NCI-H2227 treated with DMSO at 0.1 percent for 48 hours (cell line): Measurements from ENCODE around the gene POGK.
"Not testable (repeated sequence)": the region's sequence is repeated elsewhere in the genome, so short reads cannot be mapped to it uniquely, and the experiment has no call there.

ENCODE experiments used
- DNase-seq: peaks from one replicate; lab custom pipeline; 2025; lab: John Stamatoyannopoulos, UW

The POGK gene

DNA sequence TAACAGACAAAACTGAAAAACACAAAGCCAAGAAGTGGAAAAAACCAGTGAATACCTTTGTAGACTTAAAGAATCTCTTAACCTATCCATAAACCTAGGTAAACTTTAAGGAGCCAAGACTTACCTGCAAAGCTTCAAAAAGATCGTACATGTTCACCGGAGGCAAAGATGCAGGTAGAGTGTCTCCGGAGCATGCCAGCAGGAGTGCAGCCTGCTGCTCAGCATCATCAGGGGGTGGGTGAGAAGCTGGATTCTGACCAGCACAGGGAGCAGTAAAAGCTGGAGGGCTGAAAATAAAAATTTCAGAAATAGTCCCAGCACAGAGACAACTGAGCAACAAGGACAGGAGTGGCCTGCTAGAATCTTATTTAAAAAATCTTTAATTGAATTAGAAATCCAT lies 18.7 kb downstream of the POGK start:
- DNase-seq: no peak

DNA sequence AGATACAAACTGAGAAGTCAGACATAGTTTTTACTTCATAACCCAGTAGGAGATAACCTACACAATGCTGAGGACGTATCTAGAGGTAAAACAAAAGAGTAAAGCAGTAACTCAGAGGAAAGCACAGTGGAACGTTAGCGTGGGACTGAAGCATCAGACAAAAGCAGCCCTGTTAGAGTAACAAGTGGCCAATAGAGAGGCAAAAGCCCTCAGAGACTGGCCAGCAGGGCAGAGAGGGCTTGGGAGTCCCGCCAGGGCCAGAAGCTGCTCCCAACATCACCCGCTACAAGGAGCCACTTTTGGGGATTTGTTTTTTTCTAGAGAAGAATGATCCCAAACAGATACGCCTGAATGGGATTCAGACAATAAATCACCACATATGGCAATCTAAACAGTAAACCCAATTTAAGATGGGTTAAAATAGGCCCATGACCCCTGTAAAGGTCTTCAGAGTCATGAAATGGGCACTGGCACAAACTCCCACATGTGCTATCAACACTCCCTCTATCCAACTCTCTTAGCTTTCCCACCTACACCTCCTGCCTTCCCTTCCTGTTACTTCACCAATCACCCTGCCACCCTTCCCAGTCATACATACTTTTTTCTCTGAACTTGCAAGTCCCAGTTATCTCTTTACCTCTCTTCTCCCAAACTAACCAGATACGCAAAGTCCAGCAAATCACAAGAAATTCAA lies 19.6 kb downstream of the POGK start:
- no peak for DNase-seq

DNA sequence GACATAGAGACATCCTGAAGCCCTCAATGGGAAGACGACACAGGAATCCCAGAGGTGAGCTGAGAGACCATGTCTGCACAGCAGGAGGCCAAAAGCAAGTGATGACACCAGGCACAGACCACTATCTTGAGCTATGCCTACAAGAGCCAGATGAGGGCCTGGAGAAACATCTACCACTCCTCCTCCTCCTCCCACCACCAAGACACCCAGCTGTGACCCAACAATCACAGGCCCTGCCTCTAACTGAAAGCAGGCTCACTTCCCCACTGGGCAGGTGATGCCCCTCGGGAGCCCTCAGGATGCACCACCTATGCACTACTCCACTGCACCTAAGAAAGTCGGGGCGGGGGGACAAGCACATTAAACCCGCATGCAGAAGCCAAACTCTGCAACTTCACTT lies 20.3 kb downstream of the POGK start:
- no peak for DNase-seq

DNA sequence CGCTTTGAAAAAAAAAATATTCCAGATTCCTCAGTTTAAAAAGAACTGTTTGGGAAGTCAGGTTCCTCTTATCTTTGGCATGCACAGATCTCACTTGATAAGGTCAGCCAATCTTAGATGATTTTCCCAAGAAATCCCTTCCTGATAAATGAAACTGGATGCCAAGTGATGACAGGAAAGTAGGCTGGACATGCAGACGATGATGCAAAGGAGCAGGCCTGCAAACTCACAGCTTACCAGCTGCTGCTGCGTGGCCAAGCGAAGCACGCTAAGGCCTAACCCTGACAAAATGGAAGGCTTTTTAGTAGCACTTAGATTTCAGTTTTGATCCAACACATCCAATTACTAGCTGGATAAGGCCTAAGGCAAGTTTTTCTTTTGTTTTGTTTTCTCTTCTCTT lies 26.7 kb downstream of the POGK start:
- DNase-seq: no peak

DNA sequence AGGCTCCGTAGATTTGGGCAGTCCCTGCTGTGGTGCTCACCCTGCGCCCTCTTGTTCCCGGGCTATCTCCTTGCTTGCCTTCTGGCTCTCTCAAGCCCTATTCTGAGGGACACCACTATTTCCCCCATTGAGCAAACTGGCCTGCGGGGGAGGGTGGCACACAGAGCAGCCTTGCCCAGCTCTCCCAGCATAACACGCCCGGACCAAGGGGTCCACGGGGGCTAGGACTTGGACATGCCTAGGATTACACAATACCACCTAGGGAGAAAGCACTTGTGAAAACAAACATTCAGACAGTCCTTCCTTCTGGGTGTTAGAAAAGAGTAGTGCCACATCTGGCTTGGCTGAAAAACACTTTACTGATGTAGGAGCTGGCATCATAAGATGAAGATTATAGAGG lies 29.4 kb downstream of the POGK start:
- DNase-seq: no peak

DNA sequence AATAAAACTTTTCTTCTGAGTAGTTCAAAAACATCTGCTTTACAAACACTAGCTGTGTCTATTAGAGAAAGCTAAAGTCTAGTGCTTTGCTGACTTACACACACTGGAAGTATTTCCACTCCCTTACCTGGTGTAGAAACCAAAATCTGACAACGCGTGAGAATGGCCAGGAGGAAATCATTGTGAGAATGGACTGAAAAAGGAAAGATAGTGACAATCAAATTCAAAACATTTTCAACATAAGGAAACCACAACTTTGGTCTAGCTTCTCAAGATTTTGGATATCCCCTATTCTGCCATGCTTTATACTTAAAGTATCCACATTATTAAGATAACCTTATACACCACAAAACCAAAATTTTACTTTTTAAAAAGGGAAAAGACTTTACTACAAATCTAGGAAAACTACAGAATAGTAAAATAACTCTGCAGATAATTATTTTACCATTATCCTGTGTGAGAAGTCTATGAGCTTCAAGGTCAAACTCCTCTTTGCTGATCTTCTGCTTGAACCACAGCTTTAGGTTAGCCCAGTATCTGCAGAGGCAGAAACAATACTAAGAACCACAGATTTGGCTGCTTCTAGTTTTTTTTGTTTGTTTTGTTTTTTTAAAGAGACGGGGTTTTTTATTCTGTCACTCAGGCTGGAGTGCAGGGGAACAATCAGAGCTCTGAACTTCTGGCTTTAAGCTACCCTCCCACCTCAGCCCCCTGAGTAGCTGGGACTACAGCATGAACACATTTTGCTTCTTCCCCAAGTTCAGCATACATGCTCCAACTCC lies 30.2 kb downstream of the POGK start:
- DNase-seq: no peak

DNA sequence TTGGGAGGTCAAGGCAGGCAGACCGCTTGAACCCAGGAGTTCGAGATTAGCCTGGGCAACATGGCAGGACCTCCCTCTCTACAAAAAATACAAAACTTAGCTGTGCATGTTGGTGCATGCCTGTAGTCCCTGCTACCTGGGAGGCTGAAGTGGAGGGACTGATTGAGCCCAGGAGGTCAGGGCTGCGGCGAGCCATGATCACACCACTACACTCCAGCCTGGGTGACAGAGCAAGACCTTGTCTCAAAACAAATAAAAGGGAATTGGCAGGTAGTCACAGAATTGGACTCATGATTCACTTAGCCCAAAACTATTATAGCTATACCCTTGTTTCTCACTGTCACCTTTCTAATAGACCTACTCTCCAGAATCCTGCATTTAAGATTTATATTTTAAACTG lies 31.3 kb downstream of the POGK start:
- DNase-seq: no peak

DNA sequence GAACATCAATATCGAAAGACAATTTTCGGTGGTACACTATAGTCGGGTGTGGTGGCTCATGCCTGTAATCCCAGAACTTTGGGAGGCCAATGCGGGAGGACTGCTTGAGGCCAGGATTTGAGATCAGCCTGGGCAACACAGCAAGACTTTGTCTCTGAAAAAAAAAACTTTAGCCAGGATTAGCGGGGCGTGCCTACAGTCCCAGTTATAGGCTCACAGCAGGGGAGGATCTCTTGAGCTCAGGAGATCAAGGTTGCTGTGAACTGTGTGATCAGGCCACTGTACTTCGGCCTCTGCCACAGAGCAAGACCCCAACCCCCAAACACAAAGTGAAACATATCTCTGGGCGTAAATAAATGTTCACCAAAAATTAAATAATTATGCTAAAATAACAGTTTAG lies 35.2 kb downstream of the POGK start:
- no peak for DNase-seq

DNA sequence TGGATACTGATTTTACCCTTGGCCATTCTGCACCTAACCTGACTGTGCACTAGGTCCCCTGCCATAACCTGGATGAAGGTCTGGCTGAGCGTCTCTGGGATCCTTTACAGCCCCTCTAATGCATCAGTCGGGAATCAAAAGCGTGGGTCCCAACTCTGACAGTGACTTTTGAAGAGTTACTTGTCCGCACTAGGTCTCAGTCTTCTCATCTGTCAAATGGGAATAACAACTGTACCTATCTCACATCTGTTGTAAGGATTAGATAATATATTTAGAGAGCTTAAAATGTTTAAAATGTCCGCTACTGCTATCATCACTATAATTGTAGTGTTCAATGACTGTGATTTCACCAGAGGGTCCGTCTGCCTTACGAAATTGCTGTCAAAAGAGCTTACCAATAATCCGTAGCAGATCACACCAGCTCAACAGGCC lies 36.0 kb downstream of the POGK start:
- DNase-seq: no peak

DNA sequence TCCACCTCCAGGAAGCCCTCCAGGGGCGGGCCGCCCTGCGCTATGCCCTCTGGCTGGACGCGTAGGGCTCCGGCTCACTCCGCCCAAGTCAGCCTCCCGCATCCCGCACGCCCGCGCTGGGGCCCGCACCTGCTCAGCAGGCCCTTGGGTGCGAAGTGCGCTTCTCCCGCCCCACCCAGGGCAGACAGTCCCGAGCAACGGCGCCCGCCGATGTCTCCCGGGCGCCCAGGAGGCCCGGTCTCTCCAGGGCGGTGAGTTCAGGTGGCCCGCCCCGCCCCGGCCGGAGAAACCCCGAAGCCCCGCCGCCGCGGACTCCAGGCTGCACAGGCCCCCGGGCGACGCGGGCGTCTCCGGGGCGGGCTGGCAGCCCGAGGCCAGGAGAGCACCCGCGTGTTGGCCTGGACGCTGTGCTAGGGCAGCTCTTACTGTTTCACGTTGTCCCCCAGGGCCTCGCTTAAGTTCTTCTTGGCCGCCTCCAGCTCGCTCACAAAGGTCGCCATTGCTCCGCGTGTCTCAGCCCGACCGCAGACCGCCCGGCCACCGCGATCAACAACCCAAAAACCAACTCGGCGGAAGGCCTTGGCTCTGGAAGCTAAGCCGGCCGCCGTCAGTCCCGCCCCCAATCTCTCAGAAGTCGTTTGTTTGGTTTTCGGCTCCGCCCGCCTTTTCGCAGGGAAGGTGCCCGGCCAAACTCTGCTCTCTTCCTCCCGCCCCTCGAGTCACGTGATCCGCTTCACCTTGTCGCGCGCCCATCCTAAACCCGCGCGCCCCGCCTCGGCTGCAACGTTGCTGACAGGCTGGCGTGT lies 36.7 kb downstream of the POGK start, which contains the start of gene TADA1:
TADA1 (minus strand) TSS at position 531 of the 806 bp plus-strand sequence; CDS start at position 500, 31 bp downstream.
- peak; percentile 99 for DNase-seq

DNA sequence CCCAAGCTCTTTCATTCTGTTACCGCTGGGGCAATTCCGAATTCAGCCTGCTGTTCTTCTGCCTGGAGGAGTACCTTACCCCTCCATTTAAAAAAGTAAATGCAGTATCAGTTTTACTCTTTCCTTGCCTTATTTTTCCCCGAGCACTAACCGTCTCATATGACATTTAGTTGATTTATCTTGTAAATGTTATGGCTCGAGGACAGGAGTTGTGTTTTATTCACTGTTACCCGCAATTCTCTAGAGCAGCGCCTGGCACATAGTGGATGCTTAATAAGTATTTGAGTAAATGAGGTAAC lies 37.2 kb downstream of the POGK start:
- no peak for DNase-seq

DNA sequence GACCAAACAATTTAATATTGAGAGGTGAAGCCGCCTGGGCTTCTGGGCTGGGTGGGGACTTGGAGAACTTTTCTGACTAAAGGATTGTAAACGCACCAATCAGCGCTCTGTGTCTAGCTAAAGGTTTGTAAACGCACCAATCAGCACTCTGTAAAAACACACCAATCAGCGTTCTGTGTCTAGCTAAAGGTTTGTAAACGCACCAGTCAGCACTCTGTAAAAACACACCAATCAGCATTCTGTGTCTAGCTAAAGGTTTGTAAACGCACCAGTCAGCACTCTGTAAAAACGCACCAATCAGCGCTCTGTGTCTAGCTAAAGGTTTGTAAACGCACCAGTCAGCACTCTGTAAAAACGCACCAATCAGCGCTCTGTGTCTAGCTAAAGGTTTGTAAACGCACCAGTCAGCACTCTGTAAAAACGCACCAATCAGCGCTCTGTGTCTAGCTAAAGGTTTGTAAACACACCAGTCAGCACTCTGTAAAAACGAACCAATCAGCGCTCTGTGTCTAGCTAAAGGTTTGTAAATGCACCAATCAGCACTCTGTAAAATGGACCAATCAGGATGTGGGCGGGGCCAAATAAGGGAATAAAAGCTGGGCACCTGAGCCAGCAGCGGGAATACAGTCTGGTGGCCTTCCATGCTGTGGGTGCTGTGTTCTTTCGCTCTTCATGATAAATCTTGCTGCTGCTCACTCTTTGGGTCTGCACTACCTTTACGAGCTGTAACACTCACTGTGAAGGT lies 39.1 kb downstream of the POGK start:
- not testable (repeated sequence) for DNase-seq

DNA sequence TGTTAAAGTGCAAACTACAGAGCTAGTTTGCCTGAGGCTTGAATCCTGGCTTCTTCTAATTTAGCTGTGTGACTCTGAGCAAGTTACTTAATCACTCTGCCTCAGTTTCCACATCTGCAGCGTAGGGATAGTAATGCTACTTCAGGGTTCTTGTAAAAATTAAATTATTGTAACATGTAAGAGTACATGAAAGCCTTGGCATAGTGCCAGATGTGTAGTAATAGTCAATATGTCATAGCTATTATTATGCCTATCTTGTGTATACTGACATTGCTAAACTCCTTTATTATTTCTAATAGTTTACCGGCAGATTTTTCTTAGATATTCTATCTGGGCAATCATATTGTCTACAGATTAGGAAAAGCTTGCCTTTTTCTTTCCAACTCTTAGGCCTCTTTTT lies 43.6 kb downstream of the POGK start:
- DNase-seq: no peak

DNA sequence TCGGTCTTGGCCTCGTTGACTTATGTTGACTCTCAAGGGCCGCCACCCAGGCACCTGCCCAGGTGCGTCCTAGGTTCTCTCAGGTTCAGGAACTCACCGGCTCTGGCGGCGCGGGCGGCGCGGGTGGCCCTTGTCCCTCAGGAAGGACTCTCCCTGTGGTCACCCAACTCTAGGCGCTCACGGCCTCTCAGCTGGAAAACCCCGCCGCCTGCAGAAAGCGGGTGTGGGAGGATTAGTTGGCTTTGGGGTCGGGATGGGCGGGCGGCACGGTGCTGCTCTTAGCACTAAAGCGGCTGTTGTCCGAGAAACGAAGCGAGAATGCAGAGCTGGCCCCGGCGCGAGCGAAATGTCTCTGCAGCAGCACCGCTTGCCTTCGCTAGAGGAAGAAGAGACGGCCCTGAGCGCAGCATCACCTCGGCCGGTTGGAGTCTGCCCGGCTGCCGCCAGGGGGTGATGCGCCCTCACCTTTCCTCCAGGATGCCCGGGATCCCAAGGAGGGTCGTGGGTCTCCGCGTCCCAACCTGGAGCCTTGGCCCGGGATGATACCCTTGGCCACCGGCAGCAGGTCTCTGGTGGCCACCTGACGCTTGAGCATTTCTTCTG lies 44.9 kb downstream of the POGK start:
- peak; percentile 47 for DNase-seq

DNA sequence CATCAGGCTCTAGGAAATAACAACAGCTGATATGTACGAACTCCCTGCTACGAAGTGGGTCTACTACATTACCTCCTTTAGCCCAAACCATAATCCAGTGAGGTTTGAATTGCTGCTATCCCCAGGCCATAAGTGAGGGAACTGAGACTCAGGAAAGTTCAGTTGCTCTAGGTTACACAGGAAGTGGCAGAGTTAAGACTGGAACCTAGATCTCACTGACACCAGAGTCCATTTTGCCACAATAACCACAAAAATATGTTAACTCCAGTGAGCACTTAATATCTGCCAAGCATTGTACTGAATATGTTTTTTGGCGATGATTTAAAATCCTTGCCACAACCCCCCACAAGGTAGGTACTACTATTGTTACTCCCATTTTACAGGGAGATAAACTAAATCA lies 45.7 kb downstream of the POGK start:
- DNase-seq: no peak

DNA sequence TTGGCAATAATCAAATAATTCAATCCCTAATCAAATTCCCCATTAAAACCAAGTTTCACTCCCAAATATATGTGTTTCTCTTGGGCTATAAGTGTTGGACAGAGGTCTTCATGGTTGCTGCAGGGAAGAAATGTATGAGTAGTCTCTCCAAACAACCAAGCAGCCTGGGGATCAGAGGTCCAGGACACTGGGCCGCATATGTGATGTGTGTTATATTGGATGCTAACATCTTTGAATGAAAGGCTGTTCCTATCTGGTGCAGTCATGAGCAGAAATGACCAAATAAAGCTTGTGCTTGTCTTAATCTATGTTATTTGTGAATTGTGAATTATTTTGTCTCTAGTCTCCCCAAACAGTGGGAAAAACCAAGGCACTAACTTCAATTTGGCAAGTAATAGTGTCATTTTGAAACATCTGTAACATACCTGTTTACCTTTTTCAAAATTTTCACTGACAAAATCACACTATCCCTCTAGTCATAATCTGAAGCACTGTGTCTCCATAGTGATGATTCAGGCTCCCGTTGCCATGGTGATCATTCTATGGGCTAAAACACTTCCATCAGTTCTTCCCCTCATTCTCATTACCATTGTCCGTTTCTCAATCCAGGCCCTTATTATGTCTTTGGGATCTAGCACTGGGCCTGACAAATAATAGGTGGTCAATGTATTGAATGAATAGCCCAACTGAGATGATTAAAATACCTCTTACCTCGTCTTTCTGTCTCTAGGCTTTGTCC lies 49.3 kb downstream of the POGK start:
- peak; percentile 33 for DNase-seq

DNA sequence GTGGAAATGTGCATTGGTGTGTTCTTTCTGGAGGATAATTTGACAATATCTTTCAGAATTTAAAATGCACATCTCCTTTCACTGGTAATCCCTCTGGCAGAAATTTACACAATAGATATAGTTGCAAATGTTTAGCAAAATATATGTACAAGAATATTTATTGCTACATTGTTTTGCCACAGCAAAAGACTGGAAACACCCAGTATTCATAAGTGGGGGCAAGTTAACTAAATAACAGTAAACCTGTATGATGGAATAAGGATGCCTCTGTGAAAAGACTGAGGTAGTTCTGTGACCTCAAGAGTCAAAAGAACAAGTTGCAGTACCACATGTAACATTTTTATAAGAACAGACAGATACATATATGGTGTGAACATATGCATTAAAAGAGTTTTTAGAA lies 50.5 kb downstream of the POGK start:
- no peak for DNase-seq

DNA sequence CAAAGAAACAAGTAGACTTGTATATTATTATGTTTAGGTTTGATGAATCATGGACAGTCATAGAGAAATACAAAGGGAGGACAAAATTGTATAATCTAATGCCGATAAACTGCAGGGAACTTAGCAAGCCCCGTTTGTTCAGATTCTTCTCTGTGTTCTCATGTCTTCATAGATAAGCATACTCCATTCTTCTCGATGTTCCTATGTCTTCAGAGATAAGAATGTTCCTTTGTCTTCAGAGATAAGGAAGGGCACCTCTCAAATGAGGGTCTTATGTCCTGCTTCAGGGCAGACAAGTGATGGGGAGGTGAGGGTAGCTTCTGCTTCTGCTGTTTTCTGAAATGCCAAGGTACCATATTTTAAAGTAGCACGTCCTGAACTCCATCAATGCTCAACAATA lies 56.5 kb downstream of the POGK start:
- no peak for DNase-seq

DNA sequence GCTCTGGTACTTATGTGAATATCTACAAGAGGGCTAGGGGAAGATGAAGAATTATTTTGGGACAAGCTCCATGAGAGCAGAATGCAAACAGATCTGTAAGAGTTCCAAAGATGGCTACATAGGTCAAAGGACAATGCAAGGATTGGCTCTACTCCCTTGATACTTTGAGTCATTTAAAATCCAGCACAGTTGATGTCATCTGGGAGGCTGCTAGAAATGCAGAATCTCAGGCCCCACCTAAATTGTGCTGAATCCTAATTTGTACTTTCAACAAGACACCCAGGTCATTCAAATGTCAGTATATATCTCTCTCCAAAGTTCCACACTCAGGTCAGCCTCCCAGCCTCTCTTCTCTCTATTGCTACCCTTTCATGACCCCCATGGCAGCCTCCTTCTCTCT lies 60.5 kb downstream of the POGK start:
- DNase-seq: no peak

DNA sequence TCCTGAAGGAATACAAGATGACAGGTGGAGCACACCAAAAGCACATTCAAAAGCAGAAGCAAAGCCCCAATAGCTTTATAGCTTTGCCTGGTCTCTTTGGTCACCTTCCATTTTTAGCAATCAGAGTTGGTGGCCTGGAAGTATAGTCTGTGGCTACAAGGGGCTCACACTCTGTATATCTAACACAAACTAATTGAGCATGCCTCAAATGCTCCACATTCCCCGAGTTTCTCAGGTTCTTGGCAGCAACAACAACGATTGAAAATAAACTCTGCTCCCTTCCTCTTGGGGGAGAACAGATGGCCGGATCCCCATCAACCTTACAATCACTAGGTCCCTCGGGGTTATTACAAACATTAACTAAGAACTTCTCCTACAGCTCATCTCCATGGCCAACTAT lies 61.7 kb downstream of the POGK start:
- DNase-seq: no peak

DNA sequence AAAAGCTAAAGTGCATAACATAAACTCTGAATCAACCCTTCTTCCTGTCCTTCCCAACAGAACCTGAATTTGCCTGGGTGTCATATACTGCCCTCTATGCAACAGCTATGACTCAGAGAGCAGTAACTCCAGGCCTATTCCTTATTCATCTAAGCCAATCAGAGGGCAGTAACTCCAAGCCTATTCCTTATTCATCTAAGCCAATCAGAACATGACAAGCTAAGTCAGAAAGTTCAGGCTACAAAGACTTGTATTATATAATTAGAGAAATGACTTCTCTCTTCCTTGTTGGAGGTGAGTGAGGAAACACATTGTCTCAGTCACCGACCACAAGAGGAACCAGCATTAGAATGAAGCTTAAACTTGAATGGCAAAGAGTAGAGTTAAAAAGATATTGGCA lies 63.0 kb downstream of the POGK start:
- DNase-seq: no peak
